DMS153 (cell line): ENCODE data around the gene SAA2.
"Not testable (repeated sequence)": the region's sequence is repeated elsewhere in the genome, so short reads cannot be mapped to it uniquely, and the experiment has no call there.

Source experiments
- DNase-seq: peaks from one replicate; lab custom pipeline; 2025; lab: John Stamatoyannopoulos, UW

Gene SAA2

GRCh38 chr11:18247191-18247581 lies 1.3 kb downstream of the SAA2 start:
- DNase-seq = not testable (repeated sequence)

GRCh38 chr11:18246379-18247190 lies 1.9 kb downstream of the SAA2 start:
- DNase-seq = not testable (repeated sequence)

GRCh38 chr11:18245396-18245795 lies 3.1 kb downstream of the SAA2 start:
- DNase-seq = no peak

- peak; percentile 34 for DNase-seq
Measured at GRCh38 chr11:18243783-18244362, 4.6 kb downstream of the SAA2 start.

- no peak for DNase-seq
Measured at GRCh38 chr11:18239655-18240054, 8.8 kb downstream of the SAA2 start.

- DNase-seq = no peak
Measured at GRCh38 chr11:18236664-18237356, 11.7 kb downstream of the SAA2 start, which contains the start of gene SAA4. Gene SAA4, minus strand, starts transcription at chr11:18236802. Its CDS starts 876 bp downstream, at chr11:18235926.

- no peak for DNase-seq
Measured at GRCh38 chr11:18235394-18236334, 12.8 kb downstream of the SAA2 start.

- DNase-seq = no peak
Measured at GRCh38 chr11:18233912-18234311, 14.6 kb downstream of the SAA2 start.

GRCh38 chr11:18230859-18231258 lies 17.6 kb downstream of the SAA2 start:
- no peak for DNase-seq

GRCh38 chr11:18229501-18229900 lies 19.0 kb downstream of the SAA2 start:
- no peak for DNase-seq

- DNase-seq = no peak
Measured at GRCh38 chr11:18225913-18226312, 22.6 kb downstream of the SAA2 start.

- DNase-seq = no peak
Measured at GRCh38 chr11:18223591-18224387, 24.7 kb downstream of the SAA2 start.

GRCh38 chr11:18222814-18223421 lies 25.6 kb downstream of the SAA2 start:
- no peak for DNase-seq

- no peak for DNase-seq
Measured at GRCh38 chr11:18221274-18221876, 27.1 kb downstream of the SAA2 start.

GRCh38 chr11:18209058-18209457 lies 39.4 kb downstream of the SAA2 start:
- no peak for DNase-seq

- no peak for DNase-seq
Measured at GRCh38 chr11:18204771-18205170, 43.7 kb downstream of the SAA2 start.

- DNase-seq = no peak
Measured at GRCh38 chr11:18204220-18204619, 44.2 kb downstream of the SAA2 start.

GRCh38 chr11:18203723-18204122 lies 44.7 kb downstream of the SAA2 start:
- no peak for DNase-seq

- not testable (repeated sequence) for DNase-seq
Measured at GRCh38 chr11:18197738-18198137, 50.7 kb downstream of the SAA2 start.

GRCh38 chr11:18196532-18196931 lies 51.9 kb downstream of the SAA2 start:
- no peak for DNase-seq
